ENCODE results near the gene ATXN2.
"Not testable (repeated sequence)": the region's sequence is repeated elsewhere in the genome, so short reads cannot be mapped to it uniquely, and the experiment has no call there.

The ATXN2 gene

DNA sequence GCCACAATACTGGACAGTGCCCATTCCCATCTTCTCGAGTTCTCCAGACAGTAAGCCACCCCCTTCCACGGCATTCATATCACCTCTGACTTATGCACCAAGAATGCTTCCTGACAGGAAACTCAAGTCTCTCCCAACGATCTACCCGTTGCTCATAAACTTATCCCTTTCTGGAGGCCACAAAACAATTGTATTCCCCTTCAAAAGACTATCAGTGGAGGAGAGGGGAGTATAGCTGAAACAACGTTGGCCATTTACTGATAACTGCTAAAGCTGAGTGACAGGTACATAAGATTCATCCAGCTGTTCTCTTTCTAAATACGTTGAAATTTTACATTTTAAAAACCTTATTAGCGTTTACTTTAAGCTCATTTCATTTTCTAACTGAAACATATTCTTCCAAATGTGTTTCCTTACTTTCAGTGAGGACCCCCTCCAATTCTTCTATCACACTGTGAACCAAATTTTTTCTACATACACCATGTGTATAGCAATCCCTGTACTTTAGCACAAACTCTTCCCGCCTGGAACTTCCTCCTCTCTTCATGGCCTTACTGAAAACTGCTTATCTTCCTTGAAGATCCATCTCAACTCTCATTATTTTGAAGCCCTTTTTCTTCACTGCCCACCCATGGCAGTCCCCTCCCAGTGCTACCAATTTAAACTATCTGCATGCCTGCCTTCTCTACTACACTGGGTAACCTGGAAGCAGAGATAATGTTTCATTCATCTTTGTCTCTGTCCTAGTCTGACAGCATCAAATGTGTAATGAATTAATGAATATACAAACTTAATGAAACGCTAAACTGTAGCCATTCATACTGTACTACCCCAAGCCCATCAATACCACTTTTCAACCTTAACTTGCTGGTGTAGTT, 28.8 kb downstream of the ATXN2 start:
- Mint-ChIP-seq H3K27ac (no peak overlapping the region), H3K4me1 (ENCODE audit: low read depth) (peaks cover 27% of the 10 kb centered on the region), H3K4me3 (no peak overlapping the region), H3K36me3 (ENCODE audit: low read depth) (peaks cover 22% of the 10 kb centered on the region), H3K27me3 (no peaks in the 10 kb centered on the region), H3K9me3 (no peaks in the 10 kb centered on the region)
- DNase-seq = no peak

DNA sequence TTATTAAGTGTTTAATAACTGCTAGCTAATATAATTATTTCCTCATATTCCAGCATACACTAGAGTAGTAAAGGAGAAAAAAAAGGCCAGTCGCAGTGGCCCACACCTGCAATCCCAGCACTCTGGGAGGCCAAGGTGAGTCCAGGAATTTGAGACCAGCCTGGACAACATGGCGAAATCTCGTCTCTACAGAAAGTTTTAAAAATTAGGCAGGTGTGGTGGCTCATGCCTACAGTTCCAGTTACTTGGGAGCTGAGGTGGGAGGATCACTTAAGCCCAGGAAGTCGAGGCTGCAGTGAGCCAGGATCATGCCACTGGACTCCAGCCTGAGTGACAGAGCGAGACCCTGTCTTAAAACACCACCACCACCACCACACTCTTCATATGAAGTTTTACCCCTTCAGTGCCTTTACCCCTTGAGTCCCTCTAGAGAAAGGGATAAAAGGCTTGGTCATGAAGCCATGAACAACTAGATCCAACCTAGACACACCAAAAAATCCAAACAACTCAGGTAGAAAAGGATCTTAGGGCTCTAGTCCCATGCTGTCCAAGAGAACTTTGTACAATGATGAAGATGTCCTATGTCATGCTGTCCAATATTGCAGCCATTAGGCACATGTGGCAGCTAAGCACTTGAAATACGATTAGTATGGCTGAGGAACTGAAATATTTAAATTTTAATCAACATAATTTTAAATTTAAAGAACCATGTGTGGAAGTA, 29.6 kb downstream of the ATXN2 start:
- Mint-ChIP-seq H3K27me3 (no peaks in the 10 kb centered on the region), H3K9me3 (no peaks in the 10 kb centered on the region), H3K36me3 (ENCODE audit: low read depth) (peaks cover 23% of the 10 kb centered on the region), H3K27ac (peak overlapping the region; percentile 4), H3K4me3 (no peak overlapping the region), H3K4me1 (ENCODE audit: low read depth) (peaks cover 29% of the 10 kb centered on the region)
- DNase-seq = no peak

DNA sequence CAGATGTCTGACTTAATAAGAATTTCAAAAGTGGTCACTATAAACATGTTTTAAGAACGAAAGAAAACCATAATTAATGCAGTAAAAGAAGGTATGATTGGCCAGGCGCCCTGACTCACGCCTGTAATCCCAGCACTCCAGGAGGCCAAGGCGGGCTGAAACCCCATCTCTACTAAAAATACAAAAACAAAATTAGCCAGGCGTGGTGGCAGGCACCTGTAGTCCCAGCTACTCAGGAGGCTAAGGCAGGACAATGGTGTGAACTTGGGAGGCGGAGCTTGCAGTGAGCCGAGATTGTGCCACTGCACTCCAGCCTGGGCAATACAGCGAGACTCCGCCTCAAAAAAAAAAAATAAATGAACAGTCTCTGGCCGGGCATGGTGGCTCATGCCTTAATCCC, 38.3 kb downstream of the ATXN2 start:
- not testable (repeated sequence) for H3K9me3 Mint-ChIP-seq, H3K27ac Mint-ChIP-seq, DNase-seq, H3K27me3 Mint-ChIP-seq, H3K4me3 Mint-ChIP-seq
- H3K36me3 Mint-ChIP-seq (ENCODE audit: low read depth) = peaks cover 42% of the 10 kb centered on the region
- H3K4me1 Mint-ChIP-seq (ENCODE audit: low read depth) = peaks cover 45% of the 10 kb centered on the region

DNA sequence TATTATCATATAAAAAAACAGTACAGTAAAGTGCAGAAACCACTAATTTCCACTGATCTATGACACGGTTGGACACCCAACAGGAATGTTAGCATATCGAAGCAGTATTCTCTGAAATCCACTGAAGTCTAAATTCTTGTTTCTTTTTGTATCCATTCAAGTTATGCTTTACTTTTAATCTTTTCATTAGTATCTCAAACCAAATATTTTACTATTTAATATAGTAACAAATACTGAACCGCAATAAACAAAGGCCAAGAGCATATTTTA, 41.1 kb downstream of the ATXN2 start:
- H3K27ac Mint-ChIP-seq = no peak overlapping the region
- H3K36me3 Mint-ChIP-seq (ENCODE audit: low read depth) = peaks cover 56% of the 10 kb centered on the region
- H3K27me3 Mint-ChIP-seq = no peaks in the 10 kb centered on the region
- H3K4me3 Mint-ChIP-seq = no peak overlapping the region
- H3K4me1 Mint-ChIP-seq (ENCODE audit: low read depth) = peaks cover 45% of the 10 kb centered on the region
- DNase-seq = no peak
- peaks cover 7% of the 10 kb centered on the region for H3K9me3 Mint-ChIP-seq

DNA sequence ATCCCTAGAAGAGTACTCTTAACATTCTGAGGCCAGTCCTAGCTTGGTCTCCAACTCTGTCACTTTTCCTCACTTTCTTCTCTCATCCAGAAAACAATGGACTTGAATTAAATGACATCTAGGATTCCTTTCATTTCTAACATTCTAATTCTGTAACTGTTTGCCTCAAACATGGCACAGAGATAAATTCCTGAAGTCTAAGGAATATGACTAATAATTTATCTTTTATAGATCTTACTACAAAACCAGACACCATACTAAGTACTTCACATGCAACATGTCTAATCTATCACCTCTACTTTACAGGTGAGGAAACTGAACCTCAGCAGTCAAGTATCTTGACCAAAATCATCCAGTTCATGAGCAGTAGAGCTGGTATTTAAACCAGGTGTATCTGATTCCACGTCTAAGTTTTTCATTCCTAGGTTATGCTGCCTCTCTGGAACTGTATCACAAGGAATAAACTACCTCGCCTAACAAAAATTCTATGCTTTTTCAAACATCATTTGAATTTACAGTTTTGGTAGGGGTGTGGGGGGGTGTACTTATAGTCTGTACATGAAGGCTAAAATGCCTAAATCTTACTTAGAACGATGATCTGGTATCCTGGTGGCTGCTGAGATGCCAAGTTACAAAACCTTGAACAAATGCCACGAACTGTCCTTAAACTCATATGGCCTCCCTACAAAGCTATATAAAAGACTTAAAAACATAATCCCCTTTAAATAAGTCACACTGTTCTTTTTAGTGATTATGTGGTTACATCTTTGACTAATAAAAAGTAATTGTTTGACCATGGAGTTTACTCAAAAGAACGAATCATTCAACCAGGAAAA, 41.6 kb downstream of the ATXN2 start:
- Mint-ChIP-seq H3K9me3 (peaks cover 7% of the 10 kb centered on the region), H3K27ac (peak overlapping the region; percentile 48), H3K4me1 (ENCODE audit: low read depth) (peaks cover 41% of the 10 kb centered on the region)

GRCh38 chr12:111556676-111557075, 42.4 kb downstream of the ATXN2 start:
- Mint-ChIP-seq H3K9me3 (peaks cover 7% of the 10 kb centered on the region), H3K36me3 (ENCODE audit: low read depth) (peaks cover 64% of the 10 kb centered on the region), H3K27me3 (no peaks in the 10 kb centered on the region), H3K27ac (no peak overlapping the region), H3K4me3 (no peak overlapping the region), H3K4me1 (ENCODE audit: low read depth) (peaks cover 41% of the 10 kb centered on the region)
- DNase-seq = no peak

More for the DNA sequence above, 41.6 kb downstream of the ATXN2 start:
- DNase-seq = no peak
- Mint-ChIP-seq H3K36me3 (ENCODE audit: low read depth) (peaks cover 59% of the 10 kb centered on the region), H3K27me3 (no peaks in the 10 kb centered on the region), H3K4me3 (no peak overlapping the region)

GRCh38 chr12:111555313-111555712, 43.8 kb downstream of the ATXN2 start:
- H3K27me3 Mint-ChIP-seq, H3K9me3 Mint-ChIP-seq, H3K4me3 Mint-ChIP-seq, DNase-seq: not testable (repeated sequence)
- H3K4me1 Mint-ChIP-seq (ENCODE audit: low read depth) = peaks cover 37% of the 10 kb centered on the region
- peak overlapping the region; percentile 35 for H3K27ac Mint-ChIP-seq
- H3K36me3 Mint-ChIP-seq (ENCODE audit: low read depth) = peaks cover 72% of the 10 kb centered on the region

DNA sequence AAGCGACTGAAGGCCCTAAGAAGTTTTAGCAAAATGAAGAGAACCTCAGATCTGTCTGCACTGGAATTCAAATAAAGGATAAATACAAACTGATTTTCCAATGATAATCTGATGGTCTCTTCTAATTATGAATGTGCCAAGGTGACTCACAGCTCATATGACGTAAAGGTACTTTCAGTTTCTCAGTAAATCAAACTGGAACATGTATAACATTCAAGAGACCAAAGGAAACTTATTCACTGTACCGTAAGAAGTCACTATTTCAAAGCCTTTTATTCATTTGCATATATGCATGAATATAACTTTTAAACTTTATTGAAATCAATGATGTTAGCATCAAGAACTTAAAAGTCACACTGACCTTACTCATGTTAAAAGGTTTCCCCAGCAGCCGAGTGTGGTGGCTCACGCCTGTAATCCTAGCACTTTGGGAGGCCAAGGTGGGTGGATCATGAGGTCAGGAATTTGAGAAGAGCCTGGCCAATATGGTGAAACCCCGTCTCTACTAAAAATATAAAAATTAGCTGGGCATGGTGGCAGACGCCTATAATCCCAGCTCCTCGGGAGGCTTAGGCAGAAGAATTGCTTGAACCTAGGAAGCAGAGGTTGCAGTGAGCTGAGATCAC, 52.2 kb downstream of the ATXN2 start:
- Mint-ChIP-seq H3K4me1 (ENCODE audit: low read depth) (peaks cover 32% of the 10 kb centered on the region), H3K4me3 (peak overlapping the region; percentile 39), H3K27ac (peak overlapping the region; percentile 89), H3K36me3 (ENCODE audit: low read depth) (peaks cover 84% of the 10 kb centered on the region), H3K27me3 (no peaks in the 10 kb centered on the region), H3K9me3 (no peaks in the 10 kb centered on the region)
- DNase-seq = peak; percentile 42

DNA sequence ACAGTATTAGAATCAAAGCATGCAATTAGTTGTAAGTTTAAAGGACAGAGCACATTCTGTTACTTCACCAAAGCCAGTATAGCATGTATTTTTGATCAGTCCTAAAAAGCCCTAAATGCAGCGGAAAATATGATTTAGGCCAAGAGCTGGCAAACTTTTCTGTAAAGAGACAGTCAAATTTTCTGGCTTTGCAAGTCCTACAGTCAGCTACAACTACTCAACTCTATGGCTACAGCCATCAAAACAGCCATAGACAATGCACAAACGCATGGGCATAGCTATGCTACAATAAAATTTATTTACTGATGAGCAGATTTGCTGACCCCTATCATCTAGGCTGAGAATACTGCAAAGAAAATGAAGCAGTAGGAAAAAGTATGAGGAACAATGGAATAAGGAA, 52.9 kb downstream of the ATXN2 start:
- DNase-seq = no peak
- peaks cover 32% of the 10 kb centered on the region for H3K4me1 Mint-ChIP-seq (ENCODE audit: low read depth)
- peaks cover 76% of the 10 kb centered on the region for H3K36me3 Mint-ChIP-seq (ENCODE audit: low read depth)
- H3K27ac Mint-ChIP-seq = peak overlapping the region; percentile 89
- no peaks in the 10 kb centered on the region for H3K9me3 Mint-ChIP-seq
- H3K27me3 Mint-ChIP-seq = no peaks in the 10 kb centered on the region
- H3K4me3 Mint-ChIP-seq = peak overlapping the region; percentile 39

- Mint-ChIP-seq H3K4me3 (no peak overlapping the region), H3K36me3 (ENCODE audit: low read depth) (peaks cover 67% of the 10 kb centered on the region), H3K27me3 (no peaks in the 10 kb centered on the region), H3K9me3 (no peaks in the 10 kb centered on the region), H3K27ac (no peak overlapping the region), H3K4me1 (ENCODE audit: low read depth) (peaks cover 32% of the 10 kb centered on the region)
- no peak for DNase-seq
These were observed 55.1 kb downstream of the ATXN2 start for GRCh38 chr12:111544032-111544431.

GRCh38 chr12:111532751-111533150, 66.4 kb downstream of the ATXN2 start:
- peak overlapping the region; percentile 12 for H3K27ac Mint-ChIP-seq
- no peaks in the 10 kb centered on the region for H3K9me3 Mint-ChIP-seq
- no peak for DNase-seq
- no peaks in the 10 kb centered on the region for H3K27me3 Mint-ChIP-seq
- peaks cover 53% of the 10 kb centered on the region for H3K36me3 Mint-ChIP-seq (ENCODE audit: low read depth)
- H3K4me1 Mint-ChIP-seq (ENCODE audit: low read depth) = peaks cover 13% of the 10 kb centered on the region
- H3K4me3 Mint-ChIP-seq = no peak overlapping the region

DNA sequence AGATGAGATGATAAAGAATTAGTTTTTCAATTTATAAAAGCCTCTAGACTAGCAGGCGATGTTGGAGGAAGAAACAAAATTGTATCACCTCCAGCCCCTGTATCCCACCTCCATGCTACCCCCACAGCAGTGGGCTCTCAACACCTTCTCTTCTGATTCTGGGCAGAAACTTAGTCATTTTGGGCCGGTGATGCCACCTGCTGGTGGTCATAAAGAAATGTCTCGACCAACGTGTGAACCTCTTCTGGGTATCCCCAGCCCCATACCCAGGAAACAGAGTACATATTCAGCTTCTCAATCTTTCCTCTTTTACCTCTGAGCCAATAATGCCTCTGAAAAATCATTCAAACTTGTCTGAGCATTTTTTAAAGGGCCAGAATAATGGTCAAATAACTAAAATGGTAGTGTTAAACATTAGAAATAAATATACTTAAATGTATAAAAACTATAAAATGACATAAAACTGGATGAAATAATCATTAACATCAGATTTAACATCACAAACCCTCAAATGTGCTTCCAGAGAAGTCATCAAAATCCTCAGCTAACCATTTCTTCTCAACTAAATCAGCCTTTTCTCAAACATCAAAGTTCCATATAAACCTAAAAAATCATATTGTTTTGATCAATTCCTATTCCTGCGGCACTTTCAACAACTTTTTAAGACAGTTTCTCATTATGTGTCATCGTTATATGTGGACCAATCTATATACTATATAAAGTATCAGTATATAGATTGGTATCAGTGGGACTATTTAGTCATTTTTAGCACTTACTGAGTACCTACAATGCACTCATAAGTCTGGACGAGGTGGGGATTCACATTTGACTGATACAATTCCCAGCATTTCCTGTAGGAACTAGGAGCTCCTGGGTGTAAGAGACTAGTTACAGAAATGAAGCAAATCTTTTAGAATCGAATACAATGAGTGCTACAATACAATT, 69.4 kb downstream of the ATXN2 start:
- Mint-ChIP-seq H3K4me3 (no peak overlapping the region), H3K27ac (peak overlapping the region; percentile 81), H3K9me3 (no peaks in the 10 kb centered on the region), H3K27me3 (no peaks in the 10 kb centered on the region), H3K4me1 (ENCODE audit: low read depth) (peaks cover 13% of the 10 kb centered on the region), H3K36me3 (ENCODE audit: low read depth) (peaks cover 51% of the 10 kb centered on the region)
- peak; percentile 62 for DNase-seq

DNA sequence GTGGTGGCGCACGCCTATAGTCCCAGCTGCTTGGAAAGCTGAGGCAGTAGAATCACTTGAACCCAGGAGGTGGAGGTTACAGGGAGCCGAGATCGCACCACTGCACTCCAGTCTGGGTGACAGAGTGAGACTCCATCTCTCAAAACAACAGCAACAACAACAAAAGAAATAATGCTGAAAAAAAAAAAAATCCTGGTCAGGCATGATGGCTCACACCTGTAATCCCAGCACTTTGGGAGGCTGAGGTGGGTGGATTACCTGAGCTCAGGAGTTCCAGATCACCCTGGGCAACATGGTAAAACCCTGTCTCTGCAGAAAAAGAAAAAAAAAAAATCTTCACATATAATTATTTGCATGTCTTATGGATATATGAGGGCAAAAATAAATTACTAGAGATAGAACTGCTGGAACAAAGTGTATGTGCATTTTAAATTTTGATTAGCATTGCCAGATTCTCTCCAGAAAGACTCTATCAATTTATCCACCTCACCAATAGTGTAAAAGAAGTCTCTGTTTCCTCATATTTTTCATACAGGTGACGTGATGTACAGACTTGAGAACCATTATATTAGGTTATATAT, 75.4 kb downstream of the ATXN2 start:
- Mint-ChIP-seq H3K4me3 (no peak overlapping the region), H3K4me1 (ENCODE audit: low read depth) (no peaks in the 10 kb centered on the region), H3K27ac (no peak overlapping the region), H3K9me3 (no peaks in the 10 kb centered on the region), H3K36me3 (ENCODE audit: low read depth) (peaks cover 48% of the 10 kb centered on the region), H3K27me3 (no peaks in the 10 kb centered on the region)
- DNase-seq = no peak

Measured in activated T-cell treated with anti-CD3 and anti-CD28 coated beads, Interleukin-2, amount 50 U/mL, for 24 hours (primary cell).